Trophoblast cell (in vitro differentiated cells and primary cell): Measurements from ENCODE around the gene CALN1.

Source experiments
- DNase-seq, 2 donors: peaks; one replicate each; pipeline ENCODE4 v3.0.0-alpha.2; 2016
- H2AFZ ChIP-seq: 2 replicates; pipeline ENCODE4 v1.6.1; 2013; ENCODE audit warnings: low read length, moderate library complexity, mild to moderate bottlenecking; ENCODE audit not compliant: insufficient read depth, poor library complexity
- H2AK5ac ChIP-seq: 2 replicates; pipeline ENCODE4 v1.6.1; 2013; ENCODE audit warnings: mild to moderate bottlenecking, low read length
- H2BK120ac ChIP-seq: 2 replicates; pipeline ENCODE4 v1.6.1; 2013; ENCODE audit warnings: low read length, mild to moderate bottlenecking, moderate library complexity; ENCODE audit not compliant: insufficient read depth, poor library complexity
- H2BK12ac ChIP-seq: 2 replicates; pipeline ENCODE4 v1.6.1; 2013; ENCODE audit warnings: mild to moderate bottlenecking, low read length, moderate library complexity
- H2BK5ac ChIP-seq: 2 replicates; pipeline ENCODE4 v1.6.1; 2013; ENCODE audit warnings: low read length, low read depth, moderate library complexity, mild to moderate bottlenecking; ENCODE audit not compliant: poor library complexity
- H3K14ac ChIP-seq: 2 replicates; pipeline ENCODE4 v1.6.1; 2013; ENCODE audit warnings: mild to moderate bottlenecking, low read length
- H3K18ac ChIP-seq: 2 replicates; pipeline ENCODE4 v1.6.1; 2013; ENCODE audit warnings: mild to moderate bottlenecking, low read length
- H3K23ac ChIP-seq: 2 replicates; pipeline ENCODE4 v1.6.1; 2013; ENCODE audit warnings: low read length
- H3K27ac ChIP-seq: 2 replicates; pipeline ENCODE4 v1.5.1; 2013; ENCODE audit warnings: low read depth, mild to moderate bottlenecking, inconsistent platforms, low read length, moderate library complexity
- H3K27me3 ChIP-seq: 2 replicates; pipeline ENCODE4 v1.6.1; 2013; ENCODE audit warnings: inconsistent platforms, mild to moderate bottlenecking, low read length, moderate library complexity; ENCODE audit not compliant: insufficient read depth
- H3K36me3 ChIP-seq, 2 experiments: 1 replicate in 1 of 2; 2 replicates in 1 of 2; pipeline ENCODE4 v1.6.1; 2013; ENCODE audit warnings: low read length in 2 of 2, mild to moderate bottlenecking in 2 of 2, moderate library complexity in 1 of 2; ENCODE audit not compliant: insufficient read depth in 2 of 2, control insufficient read depth in 1 of 2
- H3K4ac ChIP-seq: 2 replicates; pipeline ENCODE4 v1.6.1; 2013; ENCODE audit warnings: low read depth, mild to moderate bottlenecking, low read length, moderate library complexity
- H3K4me1 ChIP-seq, 2 experiments: 1 replicate in 1 of 2; 2 replicates in 1 of 2; pipeline ENCODE4 v1.6.1; 2013; ENCODE audit warnings: low read length in 2 of 2, mild to moderate bottlenecking in 2 of 2, moderate library complexity in 1 of 2; ENCODE audit not compliant: insufficient read depth in 2 of 2, control insufficient read depth in 1 of 2
- H3K4me2 ChIP-seq: 2 replicates; pipeline ENCODE4 v1.6.1; 2013; ENCODE audit warnings: inconsistent platforms, mild to moderate bottlenecking, low read length, moderate library complexity
- H3K4me3 ChIP-seq: 2 replicates; pipeline ENCODE4 v1.5.1; 2013; ENCODE audit warnings: mild to moderate bottlenecking, low read depth, low read length, inconsistent platforms
- H3K79me1 ChIP-seq: one replicate; pipeline ENCODE4 v1.6.1; 2013; ENCODE audit warnings: low read length
- H3K79me2 ChIP-seq: 2 replicates; pipeline ENCODE4 v1.6.1; 2013; ENCODE audit warnings: low read length, mild to moderate bottlenecking; ENCODE audit not compliant: control insufficient read depth, insufficient read depth, poor library complexity
- H3K9ac ChIP-seq: 2 replicates; pipeline ENCODE4 v1.6.1; 2013; ENCODE audit warnings: mild to moderate bottlenecking, low read length
- H3K9me3 ChIP-seq: 2 replicates; pipeline ENCODE4 v1.6.1; 2013; ENCODE audit warnings: low read depth, mild to moderate bottlenecking, control low read depth, inconsistent platforms, low read length; ENCODE audit not compliant: insufficient read depth
- H4K12ac ChIP-seq: 2 replicates; pipeline ENCODE4 v1.6.1; 2013; ENCODE audit warnings: low read depth, mild to moderate bottlenecking, low read length, moderate library complexity
- H4K8ac ChIP-seq: 2 replicates; pipeline ENCODE4 v1.6.1; 2013; ENCODE audit warnings: low read depth, mild to moderate bottlenecking, low read length, moderate library complexity
- H4K91ac ChIP-seq: one replicate; pipeline ENCODE4 v1.6.1; 2013; ENCODE audit warnings: low read depth, mild to moderate bottlenecking, low read length, moderate library complexity
- WGBS: extraction: QIAGEN DNeasy Blood & Tissue Kit; methylation state at CpG from one replicate; pipeline ENCODE4 v1.1.7; 2013; ENCODE audit warnings: missing lambda C conversion rate; ENCODE audit not compliant: insufficient read length, insufficient coverage; ENCODE audit errors: extremely low coverage; 5-methylcytosine and 5-hydroxymethylcytosine counted together

CALN1 gene

DNA sequence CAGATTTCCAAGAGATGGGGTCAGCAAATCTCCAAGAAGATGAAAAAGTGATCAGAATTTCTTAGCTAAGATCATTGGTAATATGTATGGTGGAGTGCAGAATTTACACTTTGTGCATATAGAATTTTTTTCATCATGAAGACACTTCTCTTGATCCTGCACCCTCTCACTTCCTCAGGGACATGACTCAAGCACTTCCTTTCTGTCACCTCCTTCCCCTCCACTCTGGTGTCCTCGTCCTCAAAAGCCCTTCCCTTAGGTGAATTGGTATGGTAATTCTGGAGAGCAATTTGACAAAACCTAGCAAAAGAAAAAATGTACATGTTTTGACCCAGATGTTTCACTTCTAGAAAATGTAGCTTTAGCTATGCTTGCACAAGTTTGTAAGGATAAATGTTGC, 18.1 kb downstream of the CALN1 start:
- no peaks in the 10 kb centered on the region for H3K9me3 ChIP-seq

DNA sequence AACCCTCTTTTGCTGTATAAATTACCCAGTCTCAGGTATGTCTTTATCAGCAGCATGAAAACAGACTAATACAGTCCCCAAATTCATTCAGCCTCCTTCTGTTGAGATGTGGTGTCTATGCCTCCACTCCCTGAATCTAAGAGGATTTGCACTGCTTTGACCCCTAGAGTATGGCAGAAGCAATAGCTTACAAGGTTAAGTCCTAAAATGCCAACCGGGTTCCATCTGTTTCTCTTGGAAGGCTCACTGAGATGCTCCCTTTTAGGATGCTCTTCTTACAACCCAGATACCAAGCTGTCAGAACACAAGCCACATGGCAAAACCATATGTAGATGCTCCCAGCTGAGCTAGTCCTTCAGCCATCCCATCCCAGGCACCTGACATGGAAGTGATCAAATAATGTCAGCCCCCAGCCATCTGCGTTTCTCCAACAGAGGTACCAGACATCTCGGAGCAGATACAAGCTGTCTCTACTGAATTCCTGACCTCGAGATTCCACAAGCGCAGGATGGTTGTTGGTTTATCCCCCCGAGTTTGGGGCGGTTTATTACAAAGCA, 20.2 kb downstream of the CALN1 start:
- Histone ChIP-seq H3K4me1 (no peaks in the 10 kb centered on the region), H3K27me3 (no peaks in the 10 kb centered on the region), H3K9ac (no peak overlapping the region), H2AK5ac (no peak overlapping the region), H3K79me2 (no peaks in the 10 kb centered on the region), H4K8ac (no peak overlapping the region), H4K91ac (no peak overlapping the region), H3K4me3 (no peak overlapping the region), H2BK12ac (no peak overlapping the region), H3K4me2 (no peak overlapping the region), H2BK5ac (no peak overlapping the region), H4K12ac (no peak overlapping the region), H3K4ac (no peak overlapping the region), H3K14ac (no peak overlapping the region), H3K18ac (no peak overlapping the region), H3K23ac (no peak overlapping the region), H3K9me3 (peaks cover 1% of the 10 kb centered on the region), H3K36me3 (no peaks in the 10 kb centered on the region), H3K27ac (no peak overlapping the region), H3K79me1 (no peaks in the 10 kb centered on the region), H2AFZ (no peak overlapping the region), H2BK120ac (no peak overlapping the region)
- no peak for DNase-seq
- WGBS: no CpG with 5 or more reads among the region's 7 CpGs

More for the DNA sequence above, 18.1 kb downstream of the CALN1 start:
- Histone ChIP-seq H3K4me2 (no peak overlapping the region), H3K4me1 (no peaks in the 10 kb centered on the region), H3K4ac (no peak overlapping the region), H3K79me2 (no peaks in the 10 kb centered on the region), H2AK5ac (no peak overlapping the region), H2AFZ (no peak overlapping the region), H3K9ac (no peak overlapping the region), H2BK120ac (no peak overlapping the region), H2BK12ac (no peak overlapping the region), H4K8ac (no peak overlapping the region), H3K14ac (no peak overlapping the region), H4K12ac (no peak overlapping the region), H4K91ac (no peak overlapping the region), H3K4me3 (no peak overlapping the region), H3K79me1 (no peaks in the 10 kb centered on the region), H3K23ac (no peak overlapping the region), H3K27ac (no peak overlapping the region), H3K27me3 (no peaks in the 10 kb centered on the region), H3K18ac (no peak overlapping the region), H3K36me3 (no peaks in the 10 kb centered on the region), H2BK5ac (no peak overlapping the region)
- no CpG with 5 or more reads among the region's 1 CpG for WGBS
- DNase-seq: no peak

DNA sequence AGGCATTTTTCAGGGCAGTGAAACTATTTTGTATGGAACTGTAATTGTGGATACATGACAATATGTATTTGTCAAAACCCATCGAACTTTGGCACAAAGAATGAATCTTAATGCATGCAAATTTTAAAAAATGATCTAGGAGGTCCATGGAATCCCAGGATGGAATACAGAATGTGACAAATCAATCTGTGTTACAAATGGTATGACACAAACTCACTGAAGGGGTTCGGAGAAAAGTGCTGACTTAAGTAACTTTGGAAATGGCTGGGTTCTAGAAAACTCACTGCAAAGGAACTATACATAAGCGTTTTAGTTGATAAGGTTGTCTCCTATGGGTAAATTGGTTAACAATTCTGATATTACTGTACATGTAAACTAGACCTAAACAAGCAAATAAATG, 26.0 kb downstream of the CALN1 start:
- no peak overlapping the region for H2BK12ac ChIP-seq
- no peak overlapping the region for H3K18ac ChIP-seq
- H3K4me1 ChIP-seq: no peaks in the 10 kb centered on the region
- WGBS: no CpG with 5 or more reads among the region's 3 CpGs
- no peaks in the 10 kb centered on the region for H3K79me2 ChIP-seq
- H3K79me1 ChIP-seq: no peaks in the 10 kb centered on the region
- no peaks in the 10 kb centered on the region for H3K27me3 ChIP-seq
- no peak overlapping the region for H3K23ac ChIP-seq
- peaks cover 1% of the 10 kb centered on the region for H3K9me3 ChIP-seq
- H4K91ac ChIP-seq: no peak overlapping the region
- H2BK5ac ChIP-seq: no peak overlapping the region
- no peak overlapping the region for H2BK120ac ChIP-seq
- no peak overlapping the region for H3K4ac ChIP-seq
- H2AFZ ChIP-seq: no peak overlapping the region
- no peak overlapping the region for H4K8ac ChIP-seq
- no peak overlapping the region for H3K9ac ChIP-seq
- no peak overlapping the region for H2AK5ac ChIP-seq
- no peak overlapping the region for H3K14ac ChIP-seq
- no peak overlapping the region for H4K12ac ChIP-seq
- H3K27ac ChIP-seq: no peak overlapping the region
- no peak overlapping the region for H3K4me3 ChIP-seq
- DNase-seq: no peak
- H3K36me3 ChIP-seq: no peaks in the 10 kb centered on the region
- no peak overlapping the region for H3K4me2 ChIP-seq

DNA sequence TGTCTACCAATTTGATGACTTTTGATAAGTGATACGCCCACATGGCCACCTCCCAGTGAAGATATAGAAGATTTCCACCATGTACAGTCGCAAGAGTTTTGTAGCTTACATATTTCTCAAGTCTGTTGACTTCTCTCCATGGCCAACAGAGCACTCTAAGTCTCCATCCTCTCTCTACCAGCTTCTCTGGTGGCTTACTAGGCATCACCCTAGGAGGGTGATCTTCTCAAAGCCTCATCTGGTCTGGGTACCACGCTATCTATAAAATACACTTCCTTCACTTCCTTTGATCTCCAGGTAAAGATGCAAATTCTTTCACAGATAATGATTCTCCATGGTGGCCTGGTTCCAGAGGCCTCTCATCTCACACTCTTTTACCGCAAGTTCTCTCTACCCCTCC, 49.9 kb downstream of the CALN1 start:
- H3K79me2 ChIP-seq: no peaks in the 10 kb centered on the region
- no peaks in the 10 kb centered on the region for H3K27me3 ChIP-seq
- H2BK12ac ChIP-seq: no peak overlapping the region
- no peak overlapping the region for H2AK5ac ChIP-seq
- no peak overlapping the region for H2BK120ac ChIP-seq
- H3K14ac ChIP-seq: no peak overlapping the region
- H2BK5ac ChIP-seq: no peak overlapping the region
- no peak overlapping the region for H3K27ac ChIP-seq
- H3K4me1 ChIP-seq: no peaks in the 10 kb centered on the region
- H4K8ac ChIP-seq: no peak overlapping the region
- H3K36me3 ChIP-seq: no peaks in the 10 kb centered on the region
- no peak overlapping the region for H3K4ac ChIP-seq
- H3K79me1 ChIP-seq: no peaks in the 10 kb centered on the region
- H3K9ac ChIP-seq: no peak overlapping the region
- WGBS: no CpG with 5 or more reads among the region's 4 CpGs
- H3K4me3 ChIP-seq: no peak overlapping the region
- H4K12ac ChIP-seq: no peak overlapping the region
- H3K4me2 ChIP-seq: no peak overlapping the region
- H2AFZ ChIP-seq: no peak overlapping the region
- no peak overlapping the region for H4K91ac ChIP-seq
- no peak for DNase-seq
- no peaks in the 10 kb centered on the region for H3K9me3 ChIP-seq
- no peak overlapping the region for H3K23ac ChIP-seq
- H3K18ac ChIP-seq: no peak overlapping the region
